ENCODE results near the gene LMO7.
A peak's percentile ranks its signal among the peaks of the same experiment; 100 is the strongest.
"Not testable (repeated sequence)": the region's sequence is repeated elsewhere in the genome, so short reads cannot be mapped to it uniquely, and the experiment has no call there.

The LMO7 gene

GRCh38 chr13:75780103-75780502 is 144.0 kb downstream of the LMO7 start:
- not testable (repeated sequence) for DNase-seq

- no peak for DNase-seq
Measured at GRCh38 chr13:75782985-75783384, 146.9 kb downstream of the LMO7 start.

GRCh38 chr13:75784003-75784402 is 147.9 kb downstream of the LMO7 start:
- DNase-seq, result no peak

GRCh38 chr13:75785130-75785529 is 149.0 kb downstream of the LMO7 start:
- no peak for DNase-seq

GRCh38 chr13:75787249-75787928 is 151.3 kb downstream of the LMO7 start:
- no peak for DNase-seq

GRCh38 chr13:75788481-75788981 is 152.4 kb downstream of the LMO7 start:
- no peak for DNase-seq

GRCh38 chr13:75789451-75790197 is 153.5 kb downstream of the LMO7 start:
- no peak for DNase-seq

- no peak for DNase-seq
Measured at GRCh38 chr13:75790198-75790970, 154.3 kb downstream of the LMO7 start.

GRCh38 chr13:75792526-75793187 is 156.5 kb downstream of the LMO7 start:
- DNase-seq, result no peak

GRCh38 chr13:75793188-75793567 is 157.0 kb downstream of the LMO7 start:
- not testable (repeated sequence) for DNase-seq

GRCh38 chr13:75794663-75795062 is 158.5 kb downstream of the LMO7 start:
- no peak for DNase-seq

- DNase-seq, result no peak
Measured at GRCh38 chr13:75795274-75795673, 159.1 kb downstream of the LMO7 start.

- DNase-seq, result no peak
Measured at GRCh38 chr13:75796825-75797224, 160.7 kb downstream of the LMO7 start.

- DNase-seq, result no peak
Measured at GRCh38 chr13:75797239-75797638, 161.1 kb downstream of the LMO7 start.

- no peak for DNase-seq
Measured at GRCh38 chr13:75797719-75798118, 161.6 kb downstream of the LMO7 start.

- no peak for DNase-seq
Measured at GRCh38 chr13:75798353-75799255, 162.5 kb downstream of the LMO7 start.

- no peak for DNase-seq
Measured at GRCh38 chr13:75800545-75800944, 164.4 kb downstream of the LMO7 start.

- no peak for DNase-seq
Measured at GRCh38 chr13:75801388-75801945, 165.3 kb downstream of the LMO7 start.

- no peak for DNase-seq
Measured at GRCh38 chr13:75802161-75802560, 166.0 kb downstream of the LMO7 start.

GRCh38 chr13:75803164-75803611 is 167.1 kb downstream of the LMO7 start:
- DNase-seq, result peak; percentile 48

GRCh38 chr13:75804054-75804453 is 167.9 kb downstream of the LMO7 start:
- DNase-seq, result no peak

Measured in NCI-H2029 treated with DMSO at 0.1 percent for 48 hours (cell line).